Measurements from ENCODE around the gene NMS.

DNA sequence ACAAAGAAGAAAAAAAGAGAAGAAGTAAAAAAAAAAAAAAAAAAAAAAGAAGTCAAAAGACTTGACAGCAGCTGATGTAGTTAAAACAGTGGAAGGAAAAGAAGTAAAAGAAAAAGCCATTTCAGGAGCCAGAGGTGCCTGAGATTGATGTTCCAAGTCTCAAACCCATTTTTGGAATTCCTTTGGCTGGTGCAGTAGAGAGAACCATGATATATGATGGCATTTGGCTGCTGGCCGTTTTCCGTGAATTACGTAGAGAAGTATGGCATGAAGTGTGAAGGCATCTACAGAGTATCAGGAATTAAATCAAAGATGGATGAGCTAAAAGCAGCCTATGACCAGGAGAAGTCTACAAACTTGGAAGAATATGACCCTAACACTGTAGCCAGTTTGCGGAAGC, 45.2 kb upstream of the NMS start:
- no peak for TF ChIP-seq GATA2 (IDR thresholded peaks at IDR 0.05; ENCODE audit: low read depth, low read length)
- TF ChIP-seq GATA3 (IDR thresholded peaks at IDR 0.05; ENCODE audit: low read depth, low read length): no peak

Measured in SH-SY5Y (cell line).